LNCAP (cell line): ENCODE results near the gene ADCY3.

Source experiments
- CTCF ChIP-seq: fragments of 450-650 bp; IDR thresholded peaks from 2 replicates; pipeline ENCODE4 v1.5.1; 2017; ENCODE audit warnings: mild to moderate bottlenecking

The ADCY3 gene

GRCh38 chr2:24891201-24891600 lies 28.8 kb downstream of the ADCY3 start:
- TF ChIP-seq CTCF = no peak

- no peak for TF ChIP-seq CTCF
Observed at GRCh38 chr2:24889221-24889620, 30.8 kb downstream of the ADCY3 start.

GRCh38 chr2:24888177-24888576 lies 31.9 kb downstream of the ADCY3 start:
- TF ChIP-seq CTCF = no peak

- no peak for TF ChIP-seq CTCF
Observed at GRCh38 chr2:24887307-24887874, 32.6 kb downstream of the ADCY3 start.

DNA sequence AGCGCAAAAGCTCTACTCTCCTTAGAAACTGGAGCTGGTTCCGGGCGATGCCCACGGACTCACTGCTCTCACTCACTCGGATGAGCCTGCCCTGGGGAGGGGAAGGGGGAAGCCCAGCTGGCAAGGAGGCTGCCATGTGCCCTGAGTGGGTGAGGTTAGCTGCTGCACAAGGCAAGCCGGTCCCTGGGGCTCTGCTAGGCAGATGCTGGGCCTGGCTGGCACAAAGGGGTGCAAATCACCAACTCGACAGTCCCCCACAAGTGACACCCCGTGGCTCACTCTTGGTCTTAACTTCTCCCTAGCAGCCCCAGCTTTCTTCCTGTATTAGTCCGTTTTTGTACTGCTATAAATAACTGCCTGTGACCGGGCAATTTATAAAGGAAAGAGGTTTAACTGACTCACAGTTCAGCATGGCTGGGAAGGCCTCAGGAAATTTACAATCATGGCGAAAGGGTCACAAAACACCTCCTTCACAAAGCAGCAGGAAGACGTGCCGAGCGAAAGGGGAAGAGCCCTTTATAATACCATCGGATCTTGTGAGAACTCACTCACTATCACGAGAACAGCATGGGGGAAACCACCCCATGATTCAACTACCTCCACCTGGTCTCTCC lies 33.2 kb downstream of the ADCY3 start:
- TF ChIP-seq CTCF = no peak

GRCh38 chr2:24886126-24886501 lies 33.9 kb downstream of the ADCY3 start:
- TF ChIP-seq CTCF = no peak

DNA sequence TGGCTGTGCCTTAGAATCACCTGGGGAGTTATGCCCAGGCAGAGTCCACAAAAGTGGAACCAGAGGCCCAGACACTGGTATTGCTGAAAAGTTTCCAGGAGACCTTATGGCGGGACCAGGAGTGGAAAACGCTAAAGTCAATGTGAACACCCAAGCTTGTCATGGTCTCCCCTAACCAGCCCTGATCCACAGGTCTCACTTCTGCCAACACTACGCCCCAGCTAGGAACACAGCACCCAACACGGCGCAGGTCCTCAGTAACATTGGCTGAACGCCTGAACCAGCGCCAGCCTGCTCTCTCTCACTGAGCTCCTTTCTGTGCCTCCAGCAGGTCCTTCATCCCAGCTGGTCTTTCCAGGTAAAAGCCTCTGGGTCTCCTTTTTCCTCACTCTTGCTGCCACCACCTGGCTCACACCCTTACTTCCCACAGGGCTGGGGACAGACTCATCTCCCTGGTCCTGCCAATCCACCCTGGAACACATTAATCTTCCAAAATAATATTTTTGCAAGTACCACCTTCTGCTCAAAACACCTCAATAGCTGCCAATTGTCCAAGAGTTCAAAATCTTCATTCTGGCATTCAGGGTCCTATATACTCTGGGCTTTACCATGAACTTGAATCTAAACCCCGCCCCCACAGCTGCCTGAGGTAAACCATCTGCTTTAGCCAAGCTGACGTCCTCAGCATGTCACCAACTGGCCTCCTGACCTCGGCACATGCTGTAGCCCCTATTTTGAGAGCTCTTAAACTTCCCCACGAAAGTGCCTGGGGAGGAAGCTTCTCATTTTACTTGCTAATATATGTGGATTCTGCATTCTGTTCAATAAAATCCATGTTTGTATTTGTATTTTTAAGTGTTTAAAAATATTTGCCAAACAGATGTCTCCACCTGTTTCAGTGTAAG lies 34.6 kb downstream of the ADCY3 start:
- no peak for TF ChIP-seq CTCF
